ENCODE measurements around the gene PDIA3. TPM values are rescaled to one million over a fixed set of nuclear protein-coding genes. Genes with fewer than 3 reads are reported as not detected.
"Not testable (repeated sequence)": the region's sequence is repeated elsewhere in the genome, so short reads cannot be mapped to it uniquely, and the experiment has no call there.

PDIA3 gene
- 166 and 578 TPM in 2 replicates for total RNA-seq

DNA sequence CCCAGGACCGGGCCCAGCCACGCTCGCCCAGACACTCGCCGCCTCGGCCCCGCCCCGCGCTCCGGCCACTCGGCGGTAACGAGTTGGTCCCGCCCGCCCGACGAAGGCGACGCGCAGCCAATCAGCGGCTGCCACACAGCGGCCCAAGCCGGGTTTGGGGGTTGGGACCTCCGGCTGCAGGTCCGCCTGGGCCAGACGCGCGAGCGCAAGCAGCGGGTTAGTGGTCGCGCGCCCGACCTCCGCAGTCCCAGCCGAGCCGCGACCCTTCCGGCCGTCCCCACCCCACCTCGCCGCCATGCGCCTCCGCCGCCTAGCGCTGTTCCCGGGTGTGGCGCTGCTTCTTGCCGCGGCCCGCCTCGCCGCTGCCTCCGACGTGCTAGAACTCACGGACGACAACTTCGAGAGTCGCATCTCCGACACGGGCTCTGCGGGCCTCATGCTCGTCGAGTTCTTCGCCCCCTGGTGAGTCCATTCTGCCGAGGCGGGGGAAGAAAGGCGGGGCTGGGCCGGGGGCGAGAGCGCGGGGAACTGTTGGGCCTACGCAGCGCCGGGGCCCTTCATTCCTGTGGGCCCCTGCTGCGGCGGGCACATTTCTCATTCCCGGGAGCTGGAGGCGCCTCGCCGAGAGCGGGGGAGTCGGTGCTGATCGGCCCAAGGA lies at the start of gene PDIA3:
PDIA3 (plus strand) TSS at position 194 of the 658 bp plus-strand sequence; CDS start at position 296, 102 bp downstream.
- DNase-seq (ENCODE audit: low read depth, low spot score), result peak; percentile 68

DNA sequence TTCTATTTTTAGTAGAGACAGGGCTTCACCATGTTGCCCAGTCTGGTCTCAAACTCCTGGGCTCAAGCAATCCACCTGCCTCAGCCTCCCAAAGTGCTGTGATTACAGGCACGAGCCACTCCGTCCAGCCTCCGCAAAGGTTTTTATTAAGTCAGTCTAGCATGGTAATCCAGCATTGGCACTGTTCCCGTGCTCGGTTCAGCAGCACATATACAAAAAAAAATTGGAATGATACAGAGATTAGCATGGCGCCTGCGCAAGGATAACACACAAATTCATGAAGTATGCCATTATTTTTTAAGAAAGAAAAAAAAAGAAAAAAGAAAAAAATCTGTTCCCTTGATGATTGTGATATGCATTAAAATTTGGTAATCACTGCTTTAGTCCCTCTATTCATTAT lies 44.1 kb upstream of the PDIA3 start:
- no peak for DNase-seq (ENCODE audit: low read depth, low spot score)

DNA sequence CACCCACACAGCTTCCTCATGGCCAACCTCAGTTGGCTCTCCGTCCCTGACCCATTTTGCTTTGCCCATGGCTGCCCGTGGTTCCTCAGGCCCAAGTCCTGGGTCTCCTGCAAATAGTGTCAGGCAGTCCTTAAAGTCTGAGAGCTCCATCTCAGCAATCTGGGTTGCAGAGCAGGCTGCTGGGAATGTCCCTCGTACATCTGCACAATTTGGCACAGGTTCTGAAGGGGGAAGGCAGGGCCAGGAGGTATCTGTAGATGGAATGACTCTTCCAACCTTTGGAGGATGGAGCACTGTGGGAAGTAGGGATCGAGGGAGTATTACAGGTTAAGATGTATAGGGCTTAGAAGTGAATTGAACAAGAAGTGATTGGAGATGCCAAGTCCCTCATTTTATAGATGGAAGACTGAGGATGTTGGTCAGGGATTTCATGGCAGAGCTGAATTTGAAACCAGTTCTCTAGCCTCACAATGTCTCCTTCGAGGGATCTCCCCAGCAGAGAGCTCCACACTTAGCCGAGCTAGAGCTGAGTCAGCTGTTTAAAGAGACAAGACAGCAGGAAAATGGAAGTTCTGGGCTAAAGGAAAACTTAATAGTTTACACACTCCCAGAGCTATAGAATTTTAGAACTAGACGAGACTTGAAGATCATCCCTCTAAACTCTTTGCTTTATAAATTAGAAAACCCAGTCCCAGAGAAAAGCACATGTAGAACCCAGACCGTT lies 43.4 kb upstream of the PDIA3 start:
- DNase-seq (ENCODE audit: low read depth, low spot score), result no peak

DNA sequence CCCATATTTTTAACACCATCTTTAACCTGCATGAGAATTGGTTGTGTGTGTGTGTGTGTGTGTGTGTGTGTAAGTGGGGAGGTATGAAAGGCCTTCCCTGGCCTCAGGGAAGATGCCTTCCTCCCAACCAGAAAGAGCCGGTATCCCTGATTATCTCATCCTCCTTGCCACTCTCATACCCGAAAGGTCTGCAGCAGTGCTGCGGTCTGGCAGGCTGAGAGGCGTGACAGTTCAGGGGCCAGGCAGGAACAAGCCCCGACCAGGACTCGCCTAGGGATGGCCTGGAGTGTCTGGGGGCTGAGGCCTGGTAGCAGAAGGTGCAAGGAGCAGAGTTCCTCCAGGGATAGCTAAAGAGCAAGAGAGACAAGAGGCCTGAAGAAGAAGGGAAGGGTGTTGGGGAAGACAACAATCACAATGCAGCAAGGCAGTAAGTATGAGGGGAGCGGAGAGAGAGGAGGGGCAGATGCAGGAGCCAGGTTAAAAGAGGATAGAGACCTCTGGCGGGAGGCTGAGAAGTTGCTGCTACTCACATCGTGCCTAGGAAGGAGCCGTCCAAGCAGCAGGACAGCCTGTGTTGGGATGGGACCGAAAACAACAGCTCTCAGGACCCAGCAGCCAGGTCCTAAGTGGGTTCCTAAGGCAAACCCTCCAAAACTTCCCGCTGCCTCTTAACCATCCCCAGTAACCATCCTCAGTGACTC lies 35.7 kb upstream of the PDIA3 start:
- DNase-seq (ENCODE audit: low read depth, low spot score), result not testable (repeated sequence)

DNA sequence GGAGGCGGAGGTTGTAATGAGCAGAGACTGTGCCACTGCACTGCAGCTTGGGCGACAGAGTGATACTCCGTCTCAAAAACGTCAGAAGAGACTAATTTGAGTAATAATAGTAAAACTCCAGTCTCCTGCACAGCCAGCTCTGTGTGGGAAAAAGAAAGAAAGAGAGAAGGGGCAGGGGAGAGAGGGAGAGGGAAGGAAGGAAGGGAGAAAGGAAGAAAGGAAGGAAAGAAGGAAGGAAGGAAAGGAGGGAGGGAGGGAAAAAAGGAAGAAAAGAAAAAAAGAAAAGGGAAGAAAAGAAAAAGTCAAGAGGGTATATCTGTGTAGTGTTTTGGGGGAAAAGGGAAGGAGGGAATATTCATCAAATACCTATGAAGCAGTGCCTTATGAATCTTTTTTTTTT lies 23.1 kb upstream of the PDIA3 start:
- no peak for DNase-seq (ENCODE audit: low read depth, low spot score)

DNA sequence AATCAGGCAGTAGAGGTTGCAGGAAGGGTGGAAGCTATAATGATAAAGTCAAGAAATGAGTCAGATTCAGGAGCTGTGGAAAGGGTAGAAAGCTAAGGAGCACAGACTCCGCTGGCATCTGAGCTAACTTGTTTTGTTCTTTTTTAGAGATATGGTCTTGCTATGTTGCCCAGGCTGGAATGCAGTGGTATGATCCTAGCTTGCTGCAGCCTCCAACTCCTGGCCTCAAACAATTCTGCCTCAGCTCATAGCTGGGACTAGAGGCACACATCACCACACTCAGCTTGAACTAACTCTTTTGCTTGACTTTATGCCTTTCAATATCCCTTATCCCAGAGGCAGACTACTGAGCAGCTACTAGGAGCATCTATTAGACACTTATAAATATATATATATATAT lies 19.9 kb upstream of the PDIA3 start:
- DNase-seq (ENCODE audit: low read depth, low spot score), result not testable (repeated sequence)

DNA sequence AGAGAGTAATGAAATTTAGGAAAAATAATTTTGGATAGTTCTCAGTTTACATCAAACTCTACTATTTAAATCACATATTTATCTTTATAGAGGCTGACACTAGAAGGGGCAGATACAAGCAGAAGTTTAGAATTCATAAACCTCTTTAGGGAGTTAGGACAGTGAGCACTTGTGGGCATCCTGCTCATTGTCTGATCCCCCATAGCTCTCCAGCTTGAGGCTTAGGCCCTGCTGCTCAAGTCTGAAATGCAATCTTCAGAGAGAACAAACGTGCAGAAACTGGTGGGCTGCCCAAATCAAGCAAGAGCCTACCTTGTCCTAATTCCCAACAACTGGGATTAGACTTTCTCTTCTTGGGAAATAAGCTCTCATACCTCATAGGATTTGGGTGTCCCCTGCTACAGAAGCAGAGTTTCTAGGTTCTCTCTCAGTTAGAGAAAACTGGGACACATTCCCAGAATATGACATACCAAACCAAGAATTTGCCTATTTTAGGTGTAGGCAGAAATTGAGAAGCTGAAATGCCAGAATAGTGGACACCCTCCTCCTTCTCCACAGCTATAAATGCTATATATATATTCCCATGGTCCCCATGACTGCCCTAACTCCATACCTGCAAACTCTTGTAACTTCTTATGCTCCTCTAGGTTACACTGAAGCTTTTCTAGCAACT lies 18.0 kb upstream of the PDIA3 start:
- not testable (repeated sequence) for DNase-seq (ENCODE audit: low read depth, low spot score)

DNA sequence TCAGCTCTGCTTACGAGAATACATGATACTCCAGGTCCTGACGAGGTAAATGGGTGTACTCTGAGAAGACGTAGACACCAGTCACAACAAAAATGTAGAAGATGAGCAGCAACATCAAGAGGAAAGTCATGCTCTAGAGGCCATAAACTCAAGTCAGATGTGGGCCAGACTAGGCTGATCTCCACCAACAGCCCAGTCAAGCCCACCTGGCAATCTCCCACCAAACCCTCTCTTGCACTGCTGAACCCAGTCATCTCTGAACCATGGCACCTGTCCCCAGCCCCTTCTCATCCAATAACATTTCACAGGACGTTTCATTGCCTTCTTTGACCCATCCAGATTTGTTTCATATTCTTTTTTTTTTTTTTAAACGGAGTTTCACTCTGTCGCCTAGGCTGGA lies 10.8 kb upstream of the PDIA3 start:
- DNase-seq (ENCODE audit: low read depth, low spot score), result no peak

DNA sequence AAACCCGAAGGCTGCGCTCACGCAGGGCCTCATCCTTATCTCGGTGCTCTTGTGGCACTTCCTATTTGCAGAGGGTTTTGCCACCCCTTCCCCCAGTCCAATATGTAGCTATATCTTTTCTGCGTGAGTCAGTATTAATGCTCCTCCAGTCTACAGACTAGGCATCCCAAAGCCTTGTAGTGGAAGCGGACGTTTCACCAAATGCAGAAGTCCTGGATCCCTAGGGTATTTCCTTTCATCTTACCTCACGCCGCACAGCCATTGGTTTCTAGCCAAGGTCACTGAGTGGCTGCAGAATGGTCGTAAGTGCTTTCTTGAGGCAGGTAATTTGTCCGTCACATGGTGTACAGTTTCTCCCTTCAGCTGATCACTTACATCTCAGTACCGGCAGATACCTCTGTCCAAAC lies 668 bp downstream of the PDIA3 start:
- DNase-seq (ENCODE audit: low read depth, low spot score), result not testable (repeated sequence)

DNA sequence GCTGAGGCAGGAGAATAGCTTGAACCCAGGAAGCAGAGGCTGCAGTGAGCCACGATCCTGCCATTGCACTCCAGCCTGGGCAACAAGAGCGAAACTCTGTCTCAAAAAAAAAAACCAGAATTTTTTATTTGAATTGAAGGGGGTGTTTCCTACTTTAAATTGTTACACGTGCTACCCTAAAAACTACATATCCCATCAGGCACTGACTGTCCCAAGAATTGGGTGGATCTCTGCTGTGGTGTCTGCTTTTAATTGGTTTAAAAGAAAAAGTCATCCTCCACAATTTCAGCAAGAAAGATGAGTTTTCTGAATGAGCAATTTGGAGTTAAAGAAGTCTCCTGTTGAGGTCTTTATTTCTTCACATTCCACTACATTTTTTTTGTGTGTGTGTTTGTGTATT lies 2.1 kb downstream of the PDIA3 start:
- no peak for DNase-seq (ENCODE audit: low read depth, low spot score)

DNA sequence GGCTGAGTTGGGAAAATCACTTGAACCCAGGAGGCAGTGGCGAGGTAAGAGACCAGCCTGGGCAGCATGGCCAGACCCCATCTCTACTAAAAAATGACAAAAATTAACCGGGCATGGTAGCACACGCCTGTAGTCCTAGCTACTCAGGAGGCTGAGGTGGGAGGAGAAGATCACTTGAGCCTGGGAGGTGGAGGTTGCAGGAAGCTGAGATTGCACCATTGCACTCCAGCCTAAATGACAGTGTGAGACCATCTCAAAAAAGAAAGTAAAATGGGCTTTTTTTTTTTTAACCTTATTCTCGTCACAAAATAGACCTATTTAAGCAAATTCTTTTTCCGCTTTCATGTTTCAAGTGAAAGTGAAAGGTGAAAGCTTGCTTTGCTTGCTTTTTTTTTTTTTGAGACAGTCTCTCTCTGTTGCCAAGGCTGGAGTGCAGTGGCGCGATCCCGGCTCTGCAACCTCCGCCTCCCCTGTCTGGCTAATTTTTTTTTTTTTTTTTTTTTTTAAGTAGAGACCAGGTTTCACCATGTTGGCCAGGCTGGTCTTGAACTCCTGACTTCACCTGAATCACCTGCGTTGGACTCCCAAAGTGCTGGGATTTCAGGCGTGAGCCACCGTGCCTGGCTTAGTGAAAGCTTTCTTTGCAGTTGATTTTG lies 3.6 kb downstream of the PDIA3 start:
- no peak for DNase-seq (ENCODE audit: low read depth, low spot score)

DNA sequence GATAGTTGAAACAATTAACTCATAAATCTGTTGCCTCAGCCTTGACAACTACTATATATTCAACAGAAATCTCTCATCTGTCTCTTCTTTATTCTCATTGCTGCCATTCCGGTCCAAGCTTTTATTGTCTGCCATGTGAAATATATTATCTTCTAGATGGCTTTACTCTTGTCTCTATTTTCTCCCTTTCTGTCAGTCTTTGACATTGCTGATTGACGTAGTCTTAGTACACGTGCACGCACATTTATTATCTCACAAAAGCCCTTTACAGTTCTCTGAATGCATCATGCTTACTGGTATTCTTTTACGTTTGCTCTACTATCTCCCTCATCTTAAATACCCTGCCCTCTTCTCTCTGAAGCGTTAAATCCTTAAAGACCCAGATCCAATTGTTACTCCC lies 5.6 kb downstream of the PDIA3 start:
- DNase-seq (ENCODE audit: low read depth, low spot score), result no peak

DNA sequence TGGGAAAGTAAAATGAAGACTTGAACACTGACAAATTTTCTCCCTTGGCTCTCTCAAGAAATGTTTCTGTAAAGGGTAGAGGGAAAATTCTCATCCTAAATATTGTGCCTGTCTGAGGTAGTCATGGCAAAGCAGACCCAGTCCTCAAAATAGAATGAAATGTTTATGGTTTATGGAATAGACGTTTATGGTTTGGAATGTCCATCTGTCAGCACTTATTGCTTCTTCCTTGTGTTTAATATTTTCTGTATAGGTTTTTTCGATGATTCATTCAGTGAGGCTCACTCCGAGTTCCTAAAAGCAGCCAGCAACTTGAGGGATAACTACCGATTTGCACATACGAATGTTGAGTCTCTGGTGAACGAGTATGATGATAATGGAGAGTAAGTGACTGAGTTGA lies 16.6 kb downstream of the PDIA3 start:
- DNase-seq (ENCODE audit: low read depth, low spot score), result no peak

DNA sequence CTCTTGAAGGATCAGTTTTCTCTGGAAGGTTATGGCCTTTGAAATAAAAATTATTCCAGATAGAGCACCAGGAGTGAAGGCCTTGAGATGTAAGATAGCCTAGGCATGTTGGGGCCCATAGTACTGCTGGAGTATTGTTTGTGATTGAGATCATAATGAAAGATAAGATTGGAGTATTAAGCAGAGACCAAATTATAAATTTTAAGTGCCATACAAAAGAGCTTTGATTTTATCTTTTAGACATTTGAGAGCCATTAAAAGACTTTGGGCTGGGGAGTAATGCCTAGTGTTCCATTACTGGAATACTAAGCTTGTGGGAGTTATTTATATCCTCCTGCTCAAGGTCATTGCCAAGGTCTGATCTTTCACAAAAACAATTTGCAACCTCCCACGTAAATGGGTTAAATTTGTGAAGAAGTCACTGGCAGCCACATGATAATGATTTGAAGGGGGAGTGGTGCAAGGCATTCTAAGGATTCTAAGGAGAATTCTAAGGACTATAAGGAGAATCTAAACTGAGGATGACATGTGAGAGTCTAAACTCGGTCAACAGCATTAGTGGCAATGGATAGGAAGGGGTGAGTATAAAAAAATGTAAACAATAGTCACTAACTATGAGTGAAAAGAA lies 17.7 kb downstream of the PDIA3 start:
- DNase-seq (ENCODE audit: low read depth, low spot score), result no peak

DNA sequence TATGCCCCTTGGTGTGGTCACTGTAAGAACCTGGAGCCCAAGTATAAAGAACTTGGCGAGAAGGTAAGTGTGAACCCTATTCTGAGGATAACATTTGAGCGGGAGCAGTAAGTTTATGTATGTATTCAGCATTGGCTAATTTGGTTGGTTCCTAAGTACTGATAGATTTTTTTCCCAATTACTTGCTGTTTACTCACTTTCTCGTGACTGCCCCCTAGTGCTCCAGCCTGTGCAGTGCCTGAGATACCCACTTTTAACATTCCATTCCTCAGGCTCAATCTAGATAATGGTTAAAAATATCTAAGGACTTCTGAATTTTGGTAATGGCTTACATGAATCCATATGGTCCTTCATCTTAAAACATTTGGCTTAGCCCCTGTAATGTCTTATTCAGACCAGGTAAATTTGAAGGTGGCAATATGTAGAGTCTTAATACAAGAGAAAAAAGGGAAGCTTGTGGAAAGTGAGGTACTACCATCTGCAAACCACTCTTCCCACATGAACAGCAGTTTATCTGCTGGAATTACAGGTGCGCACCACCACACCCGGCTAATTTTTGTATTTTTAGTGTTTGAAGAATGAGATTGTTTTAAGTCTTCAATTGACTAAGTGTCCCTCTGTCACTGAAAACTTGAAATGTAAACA lies 23.5 kb downstream of the PDIA3 start:
- DNase-seq (ENCODE audit: low read depth, low spot score), result no peak

DNA sequence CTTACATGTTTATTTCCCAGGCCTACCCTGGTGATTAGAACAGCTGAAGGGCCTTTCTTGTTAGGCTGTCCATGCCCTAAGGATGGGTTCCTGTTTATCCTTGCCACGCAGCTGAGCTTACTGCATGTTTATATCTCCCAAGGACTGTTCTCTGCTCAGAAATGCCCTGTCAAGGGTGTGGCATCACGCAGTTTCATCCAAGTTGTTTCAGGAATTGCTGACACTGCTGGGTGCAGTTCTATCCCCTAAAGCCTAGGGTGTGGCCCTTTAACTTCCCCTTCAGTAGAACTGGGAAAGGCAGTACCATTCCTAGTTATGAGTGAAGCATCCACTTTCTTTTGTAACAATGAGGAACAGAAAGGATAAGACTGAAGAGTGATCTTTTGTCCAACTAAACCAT lies 25.6 kb downstream of the PDIA3 start:
- no peak for DNase-seq (ENCODE audit: low read depth, low spot score)

DNA sequence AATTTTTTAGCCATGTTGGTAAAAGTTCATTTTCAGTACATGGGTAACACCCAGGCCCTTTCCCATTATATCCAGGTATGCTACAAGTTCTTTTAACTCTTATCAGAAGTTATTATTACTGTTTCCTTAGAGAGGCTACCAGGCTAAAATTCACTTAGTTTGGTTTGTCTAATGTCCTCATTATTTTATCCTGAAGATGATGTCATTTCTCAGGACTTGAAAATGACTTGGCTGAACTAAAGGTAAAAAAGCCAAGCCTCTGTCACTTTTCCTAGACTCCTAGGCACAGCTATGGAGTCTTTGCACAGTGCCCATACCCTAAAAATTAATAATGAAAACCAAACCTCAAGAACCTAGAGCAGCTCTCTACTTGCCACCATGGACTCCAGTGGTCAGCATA lies 26.4 kb downstream of the PDIA3 start:
- no peak for DNase-seq (ENCODE audit: low read depth, low spot score)

DNA sequence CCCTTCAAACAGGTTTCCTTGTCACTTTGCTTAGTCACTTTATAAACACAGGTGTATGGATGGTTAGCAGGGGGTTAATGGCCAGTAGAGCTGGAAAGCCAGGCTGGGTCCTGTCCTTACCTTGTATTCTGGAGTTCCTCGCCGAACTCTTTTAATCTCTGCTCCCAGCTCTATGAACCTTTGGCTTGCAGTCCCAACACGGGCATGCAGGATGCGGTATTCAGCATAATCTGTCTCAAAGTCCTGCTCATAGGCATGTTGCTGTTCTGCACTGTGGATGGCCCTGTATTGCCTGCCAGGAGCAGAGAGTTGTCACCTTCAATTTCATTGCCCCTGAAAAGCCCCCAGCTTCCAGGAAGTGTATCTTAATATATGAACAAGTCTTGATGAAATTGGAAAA lies 27.8 kb downstream of the PDIA3 start:
- no peak for DNase-seq (ENCODE audit: low read depth, low spot score)

DNA sequence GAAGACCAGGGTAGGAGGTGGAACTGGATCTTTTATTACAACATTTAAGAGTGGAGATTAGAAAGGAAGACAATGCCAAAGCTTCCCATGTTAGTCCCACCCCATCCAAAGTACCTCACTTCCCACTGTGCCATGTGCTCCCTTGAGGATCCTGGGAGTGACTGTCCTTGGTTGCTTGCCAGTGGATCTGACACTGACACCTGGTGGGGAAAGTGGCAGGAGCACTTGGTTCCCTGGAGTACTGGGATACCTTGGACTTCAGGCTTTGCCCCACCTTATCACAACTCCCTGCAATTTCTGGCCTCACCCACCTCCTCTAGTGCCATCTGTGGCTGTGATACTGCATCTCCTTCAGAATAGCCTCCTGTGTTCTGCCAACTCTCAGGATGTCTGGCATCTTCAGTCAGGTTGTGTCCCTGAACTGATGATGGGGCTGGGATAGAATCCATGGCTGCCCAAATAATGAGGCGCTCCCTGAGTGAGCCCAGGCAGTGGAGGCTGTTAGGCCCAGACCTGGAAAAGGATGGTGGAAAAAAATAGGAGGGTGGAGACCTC lies 29.2 kb downstream of the PDIA3 start:
- DNase-seq (ENCODE audit: low read depth, low spot score), result no peak

DNA sequence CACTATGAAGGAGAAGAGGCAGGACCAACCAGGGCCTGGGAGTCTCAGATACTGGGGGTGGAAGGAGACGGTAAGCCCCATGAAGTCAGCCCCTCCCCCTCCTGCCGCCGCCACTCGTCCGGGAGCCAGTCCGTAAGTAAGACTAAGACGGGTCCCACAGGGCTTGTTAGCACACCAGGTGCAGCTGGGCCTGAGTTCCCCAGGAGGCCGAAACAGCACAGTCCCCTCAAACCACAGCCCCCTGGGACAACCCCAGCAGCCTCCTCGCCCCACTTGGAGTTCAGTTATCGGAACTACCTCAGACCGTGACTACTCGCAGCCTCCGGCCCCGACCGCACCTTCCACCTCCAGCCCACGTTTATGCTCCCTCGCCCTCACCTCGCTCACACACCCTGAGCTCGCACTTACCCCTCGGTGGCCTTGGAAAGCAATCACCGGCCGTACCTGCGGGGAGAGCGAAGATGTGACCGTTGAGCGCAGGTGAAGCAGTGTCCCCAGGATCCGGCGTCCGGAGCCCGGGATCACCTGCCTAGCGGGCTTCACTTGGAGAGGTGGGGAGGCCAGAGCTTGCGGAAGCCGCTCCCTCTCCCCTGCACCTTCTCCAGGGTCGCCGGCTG lies 30.0 kb downstream of the PDIA3 start:
- DNase-seq (ENCODE audit: low read depth, low spot score), result no peak

Measured in pulmonary artery endothelial cell (primary cell).